Measurements from ENCODE around the gene IFI27L1. TPM values are rescaled to one million over a fixed set of nuclear protein-coding genes. Genes with fewer than 3 reads are reported as not detected.

Gene IFI27L1
- total RNA-seq, 1 donor: 9.8 TPM

DNA sequence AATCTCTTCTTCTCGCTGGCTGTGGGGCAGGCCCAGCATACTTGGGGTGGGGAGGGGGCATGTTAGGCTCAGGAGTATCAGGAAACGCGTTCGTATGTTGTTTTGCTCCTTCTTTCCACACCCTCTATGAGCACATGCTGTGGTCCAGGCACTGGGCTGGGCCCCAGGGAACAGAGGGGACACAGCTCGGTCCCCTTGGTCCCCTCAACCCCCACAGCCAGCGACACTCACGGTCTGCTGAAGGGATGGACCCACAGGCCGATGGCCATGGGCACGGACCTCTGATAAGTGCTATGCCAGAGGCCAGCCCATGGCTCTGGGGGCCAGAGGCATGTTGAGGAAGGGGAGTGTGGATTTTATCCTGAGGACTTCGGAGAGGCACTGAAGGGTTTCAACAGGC, 35.6 kb downstream of the IFI27L1 start:
- TF ChIP-seq, protein P1, sequence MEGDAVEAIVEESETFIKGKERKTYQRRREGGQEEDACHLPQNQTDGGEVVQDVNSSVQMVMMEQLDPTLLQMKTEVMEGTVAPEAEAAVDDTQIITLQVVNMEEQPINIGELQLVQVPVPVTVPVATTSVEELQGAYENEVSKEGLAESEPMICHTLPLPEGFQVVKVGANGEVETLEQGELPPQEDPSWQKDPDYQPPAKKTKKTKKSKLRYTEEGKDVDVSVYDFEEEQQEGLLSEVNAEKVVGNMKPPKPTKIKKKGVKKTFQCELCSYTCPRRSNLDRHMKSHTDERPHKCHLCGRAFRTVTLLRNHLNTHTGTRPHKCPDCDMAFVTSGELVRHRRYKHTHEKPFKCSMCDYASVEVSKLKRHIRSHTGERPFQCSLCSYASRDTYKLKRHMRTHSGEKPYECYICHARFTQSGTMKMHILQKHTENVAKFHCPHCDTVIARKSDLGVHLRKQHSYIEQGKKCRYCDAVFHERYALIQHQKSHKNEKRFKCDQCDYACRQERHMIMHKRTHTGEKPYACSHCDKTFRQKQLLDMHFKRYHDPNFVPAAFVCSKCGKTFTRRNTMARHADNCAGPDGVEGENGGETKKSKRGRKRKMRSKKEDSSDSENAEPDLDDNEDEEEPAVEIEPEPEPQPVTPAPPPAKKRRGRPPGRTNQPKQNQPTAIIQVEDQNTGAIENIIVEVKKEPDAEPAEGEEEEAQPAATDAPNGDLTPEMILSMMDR (IDR thresholded peaks at IDR 0.05; ENCODE audit: extremely low read depth, low read depth, low read length): no peak
- no peak overlapping the region for H3K4me2 ChIP-seq (ENCODE audit: insufficient read depth, low read length)
- H3K27ac ChIP-seq (ENCODE audit: low read depth, low read length): no peak overlapping the region
- H3K79me2 ChIP-seq (ENCODE audit: insufficient read depth, low read length): no peaks in the 10 kb centered on the region
- peaks cover 30% of the 10 kb centered on the region for H3K4me1 ChIP-seq (ENCODE audit: insufficient read depth, low read length)
- H3K27me3 ChIP-seq (ENCODE audit: insufficient read depth, low read length): peaks cover 17% of the 10 kb centered on the region
- no peak overlapping the region for H3K4me3 ChIP-seq (ENCODE audit: insufficient read depth, low read length)
- no peak overlapping the region for H2AFZ ChIP-seq (ENCODE audit: low read length)
- peaks cover 5% of the 10 kb centered on the region for H3K9me3 ChIP-seq (ENCODE audit: low read depth, low read length)
- H3K36me3 ChIP-seq (ENCODE audit: insufficient read depth, low read length): no peaks in the 10 kb centered on the region
- no peaks in the 10 kb centered on the region for H4K20me1 ChIP-seq (ENCODE audit: insufficient read depth, low read length)
- no peak for DNase-seq (ENCODE audit: insufficient read length, low spot score, missing footprints)

DNA sequence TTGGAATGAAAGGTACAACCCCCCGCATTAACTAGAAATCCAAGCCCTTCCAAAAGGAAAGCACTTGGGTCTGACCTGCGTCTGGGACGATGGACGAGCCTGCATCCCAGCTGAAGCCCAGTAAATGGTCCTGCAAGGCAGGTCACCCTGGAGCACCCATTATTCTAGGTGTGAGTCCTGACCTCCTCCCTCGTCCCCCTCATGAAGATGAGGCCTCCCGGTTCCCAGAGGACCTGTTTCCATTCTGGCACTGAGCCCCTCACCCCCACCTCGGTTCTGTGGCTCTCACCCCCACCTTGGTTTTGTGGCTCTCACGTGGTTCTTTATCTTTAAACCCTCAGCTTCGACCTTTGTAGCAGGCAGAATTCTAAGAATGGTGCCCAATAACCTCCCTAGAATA, 36.7 kb downstream of the IFI27L1 start:
- no peak for DNase-seq (ENCODE audit: insufficient read length, low spot score, missing footprints)
- peaks cover 17% of the 10 kb centered on the region for H3K27me3 ChIP-seq (ENCODE audit: insufficient read depth, low read length)
- H4K20me1 ChIP-seq (ENCODE audit: insufficient read depth, low read length): no peaks in the 10 kb centered on the region
- TF ChIP-seq, protein P1 (IDR thresholded peaks at IDR 0.05; ENCODE audit: extremely low read depth, low read depth, low read length): no peak
- no peak overlapping the region for H3K27ac ChIP-seq (ENCODE audit: low read depth, low read length)
- H2AFZ ChIP-seq (ENCODE audit: low read length): no peak overlapping the region
- H3K79me2 ChIP-seq (ENCODE audit: insufficient read depth, low read length): no peaks in the 10 kb centered on the region
- no peak overlapping the region for H3K4me3 ChIP-seq (ENCODE audit: insufficient read depth, low read length)
- peaks cover 39% of the 10 kb centered on the region for H3K4me1 ChIP-seq (ENCODE audit: insufficient read depth, low read length)
- H3K36me3 ChIP-seq (ENCODE audit: insufficient read depth, low read length): no peaks in the 10 kb centered on the region
- H3K9me3 ChIP-seq (ENCODE audit: low read depth, low read length): peaks cover 5% of the 10 kb centered on the region
- H3K4me2 ChIP-seq (ENCODE audit: insufficient read depth, low read length): no peak overlapping the region

DNA sequence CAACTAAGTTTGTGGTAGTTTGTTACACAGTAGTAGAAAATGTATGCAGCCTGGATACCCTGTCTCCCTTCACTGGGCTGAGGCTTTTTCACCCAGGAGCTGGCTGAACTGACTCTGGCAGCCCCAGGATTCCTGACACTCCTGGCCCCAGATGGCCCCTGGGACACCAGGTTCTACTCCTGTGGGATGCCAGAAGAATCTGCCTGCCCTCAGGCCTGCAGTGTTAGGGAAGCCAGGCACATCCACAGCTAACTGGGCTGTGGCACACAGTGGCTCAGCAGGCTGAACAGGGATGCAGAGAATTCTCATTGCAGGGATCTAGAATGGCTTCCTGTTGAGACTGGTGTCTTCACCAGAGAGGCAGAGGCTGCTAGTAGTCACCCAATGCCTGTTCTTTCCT, 38.0 kb downstream of the IFI27L1 start:
- Histone ChIP-seq H3K27ac (ENCODE audit: low read depth, low read length) (no peak overlapping the region), H4K20me1 (ENCODE audit: insufficient read depth, low read length) (no peaks in the 10 kb centered on the region), H3K4me3 (ENCODE audit: insufficient read depth, low read length) (no peak overlapping the region), H3K36me3 (ENCODE audit: insufficient read depth, low read length) (no peaks in the 10 kb centered on the region), H3K9me3 (ENCODE audit: low read depth, low read length) (peaks cover 5% of the 10 kb centered on the region), H2AFZ (ENCODE audit: low read length) (no peak overlapping the region), H3K4me2 (ENCODE audit: insufficient read depth, low read length) (no peak overlapping the region), H3K27me3 (ENCODE audit: insufficient read depth, low read length) (peaks cover 17% of the 10 kb centered on the region), H3K4me1 (ENCODE audit: insufficient read depth, low read length) (peaks cover 31% of the 10 kb centered on the region), H3K79me2 (ENCODE audit: insufficient read depth, low read length) (no peaks in the 10 kb centered on the region)
- TF ChIP-seq, protein P1 (IDR thresholded peaks at IDR 0.05; ENCODE audit: extremely low read depth, low read depth, low read length): no peak
- DNase-seq (ENCODE audit: insufficient read length, low spot score, missing footprints): no peak

DNA sequence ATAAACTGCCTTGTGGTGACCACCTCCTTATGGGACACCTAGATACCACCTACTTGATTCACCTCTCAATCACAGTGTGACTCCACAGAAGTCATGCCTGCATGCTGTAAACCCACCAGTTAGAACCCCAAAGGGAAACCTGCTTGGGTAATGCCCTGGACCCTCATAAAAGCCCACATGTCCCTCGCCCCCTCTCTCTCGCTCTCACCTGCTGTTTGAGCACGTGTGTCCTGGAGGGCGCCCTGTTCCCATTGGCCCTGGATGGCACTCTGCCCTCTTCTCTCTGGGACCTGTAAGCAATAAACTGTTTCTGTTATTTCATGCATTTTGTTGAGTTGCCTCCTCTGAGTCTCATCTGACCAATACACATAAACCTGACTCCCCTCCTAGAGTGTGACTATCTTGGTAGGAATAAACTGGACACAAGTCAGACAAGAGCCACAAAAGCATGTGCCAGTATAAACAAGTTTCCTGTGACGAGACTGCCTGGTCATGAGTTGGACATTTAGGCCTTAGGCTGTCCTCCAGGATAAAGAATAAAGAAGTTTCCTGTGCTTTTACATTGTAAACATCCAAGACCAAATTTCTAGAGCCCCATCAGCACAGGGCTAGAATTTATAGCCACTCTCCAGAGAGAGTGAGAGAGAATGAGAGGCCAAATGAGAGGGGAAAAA, 39.7 kb downstream of the IFI27L1 start:
- Histone ChIP-seq H4K20me1 (ENCODE audit: insufficient read depth, low read length) (no peaks in the 10 kb centered on the region), H2AFZ (ENCODE audit: low read length) (peak overlapping the region; percentile 50), H3K27me3 (ENCODE audit: insufficient read depth, low read length) (peaks cover 13% of the 10 kb centered on the region), H3K4me2 (ENCODE audit: insufficient read depth, low read length) (peak overlapping the region; percentile 60), H3K27ac (ENCODE audit: low read depth, low read length) (peak overlapping the region; percentile 89), H3K36me3 (ENCODE audit: insufficient read depth, low read length) (no peaks in the 10 kb centered on the region), H3K79me2 (ENCODE audit: insufficient read depth, low read length) (no peaks in the 10 kb centered on the region), H3K9me3 (ENCODE audit: low read depth, low read length) (peaks cover 5% of the 10 kb centered on the region), H3K4me3 (ENCODE audit: insufficient read depth, low read length) (no peak overlapping the region), H3K4me1 (ENCODE audit: insufficient read depth, low read length) (peaks cover 20% of the 10 kb centered on the region)
- DNase-seq (ENCODE audit: insufficient read length, low spot score, missing footprints): peak; percentile 79
- TF ChIP-seq, protein P1 (IDR thresholded peaks at IDR 0.05; ENCODE audit: extremely low read depth, low read depth, low read length): no peak
